DND-41 (cell line): ENCODE results near the gene DNLZ.

ENCODE experiments used
- ATAC-seq: fragments of 200-7000 bp; cut with Tn5 transposase; 3 replicates; pipeline ENCODE4 v1.9.1; 2021; ENCODE audit warnings: low read depth; ENCODE audit not compliant: insufficient read depth
- DNase-seq: peaks from one replicate; pipeline ENCODE4 v3.0.0-alpha.2; 2020
- H2AFZ ChIP-seq: 2 replicates; pipeline ENCODE4 v1.6.0; 2012; ENCODE audit warnings: low read depth, low read length
- H3K27ac ChIP-seq: 2 replicates; pipeline ENCODE4 v1.5.1; 2012; ENCODE audit warnings: low read length, inconsistent platforms
- H3K27me3 ChIP-seq: fragments of 200-600 bp; sonication (generic); 2 replicates; pipeline ENCODE4 v1.6.0; 2012; ENCODE audit warnings: low read length, mild to moderate bottlenecking, inconsistent platforms; ENCODE audit not compliant: insufficient read depth, poor library complexity
- H3K36me3 ChIP-seq: 2 replicates; pipeline ENCODE4 v1.5.1; 2012; ENCODE audit warnings: low read length, inconsistent platforms; ENCODE audit not compliant: insufficient read depth
- H3K4me1 ChIP-seq: 2 replicates; pipeline ENCODE4 v1.5.1; 2012; ENCODE audit warnings: mild to moderate bottlenecking, low read length; ENCODE audit not compliant: insufficient read depth
- H3K4me2 ChIP-seq: 2 replicates; pipeline ENCODE4 v1.6.0; 2012; ENCODE audit warnings: mild to moderate bottlenecking, moderate library complexity, low read length, inconsistent platforms; ENCODE audit not compliant: insufficient read depth
- H3K4me3 ChIP-seq, 2 experiments: fragments of 200-600 bp in 1 of 2; shearing (Covaris generic) in 1 of 2; 2 replicates each; pipeline ENCODE4 v1.5.1; 2012 to 2016; ENCODE audit warnings: inconsistent platforms in 2 of 2, low read length in 2 of 2, mild to moderate bottlenecking in 2 of 2, low read depth in 1 of 2, moderate library complexity in 1 of 2
- H3K79me2 ChIP-seq: 2 replicates; pipeline ENCODE4 v1.6.0; 2012; ENCODE audit warnings: low read length, inconsistent platforms; ENCODE audit not compliant: insufficient read depth
- H3K9ac ChIP-seq: 2 replicates; pipeline ENCODE4 v1.6.0; 2012; ENCODE audit warnings: low read depth, mild to moderate bottlenecking, inconsistent platforms, low read length, moderate library complexity
- H3K9me3 ChIP-seq: 2 replicates; pipeline ENCODE4 v1.5.1; 2012; ENCODE audit warnings: low read length, moderate library complexity, mild to moderate bottlenecking, inconsistent platforms; ENCODE audit not compliant: insufficient read depth, severe bottlenecking
- H4K20me1 ChIP-seq: 2 replicates; pipeline ENCODE4 v1.6.0; 2012; ENCODE audit warnings: low read length; ENCODE audit not compliant: insufficient read depth
- CTCF ChIP-seq: IDR thresholded peaks from 2 replicates; pipeline ENCODE4 v1.5.1; 2012; ENCODE audit warnings: borderline replicate concordance, low read length, moderate library complexity, mild to moderate bottlenecking; ENCODE audit not compliant: poor library complexity, severe bottlenecking; ENCODE audit errors: extremely low read depth
- EZH2 ChIP-seq: IDR thresholded peaks from 3 replicates; pipeline ENCODE4 v1.6.1; 2012; ENCODE audit warnings: borderline replicate concordance, low read depth, mild to moderate bottlenecking, moderate library complexity, low read length, inconsistent platforms; ENCODE audit not compliant: severe bottlenecking

The DNLZ gene

GRCh38 chr9:136344544-136345280 is 18.8 kb downstream of the DNLZ start:
- no peaks in the 10 kb centered on the region for H4K20me1 ChIP-seq
- no peak overlapping the region for H3K27ac ChIP-seq
- no peak for DNase-seq
- H3K79me2 ChIP-seq, result no peaks in the 10 kb centered on the region
- H3K9ac ChIP-seq, result no peak overlapping the region
- no peaks in the 10 kb centered on the region for H3K27me3 ChIP-seq
- H3K4me1 ChIP-seq, result no peaks in the 10 kb centered on the region
- no peak for TF ChIP-seq CTCF
- no peak for TF ChIP-seq EZH2
- no peak for ATAC-seq
- H3K36me3 ChIP-seq, result no peaks in the 10 kb centered on the region
- H3K4me3 ChIP-seq, result no peak overlapping the region
- H2AFZ ChIP-seq, result no peak overlapping the region
- no peak overlapping the region for H3K4me2 ChIP-seq
- no peaks in the 10 kb centered on the region for H3K9me3 ChIP-seq

GRCh38 chr9:136343884-136344269 is 19.7 kb downstream of the DNLZ start:
- H3K36me3 ChIP-seq, result no peaks in the 10 kb centered on the region
- no peaks in the 10 kb centered on the region for H3K79me2 ChIP-seq
- no peaks in the 10 kb centered on the region for H3K4me1 ChIP-seq
- DNase-seq (no peak), ATAC-seq (no peak)
- H3K9ac ChIP-seq, result no peak overlapping the region
- H3K4me3 ChIP-seq, result no peak overlapping the region
- H3K4me2 ChIP-seq, result no peak overlapping the region
- no peaks in the 10 kb centered on the region for H3K27me3 ChIP-seq
- no peaks in the 10 kb centered on the region for H4K20me1 ChIP-seq
- H3K9me3 ChIP-seq, result no peaks in the 10 kb centered on the region
- TF ChIP-seq CTCF (no peak), EZH2 (no peak)
- no peak overlapping the region for H2AFZ ChIP-seq
- no peak overlapping the region for H3K27ac ChIP-seq

GRCh38 chr9:136343121-136343883 is 20.2 kb downstream of the DNLZ start:
- Histone ChIP-seq H3K36me3 (no peaks in the 10 kb centered on the region), H3K79me2 (no peaks in the 10 kb centered on the region), H3K4me3 (no peak overlapping the region), H3K4me1 (no peaks in the 10 kb centered on the region), H3K27me3 (no peaks in the 10 kb centered on the region), H2AFZ (no peak overlapping the region), H3K27ac (no peak overlapping the region), H3K4me2 (no peak overlapping the region), H4K20me1 (no peaks in the 10 kb centered on the region; the same call in 1 of the 2 replicates), H3K9ac (no peak overlapping the region), H3K9me3 (no peaks in the 10 kb centered on the region)
- DNase-seq (no peak), ATAC-seq (no peak)
- no peak for TF ChIP-seq EZH2
- no peak for TF ChIP-seq CTCF
